HTR-8/SVneo (cell line): ENCODE measurements around the gene CMIP.

Experiments
- DNase-seq: peaks from one replicate; pipeline ENCODE4 v3.0.0; 2011; ENCODE audit warnings: low spot score, mixed read lengths; ENCODE audit not compliant: insufficient read length
- FAIRE-seq: peaks from 2 replicates; lab custom pipeline; 2011; peaks lifted over from hg19 to GRCh38; lab: Jason Lieb, UNC

CMIP gene

GRCh38 chr16:81627024-81627423 is 182.4 kb downstream of the CMIP start:
- FAIRE-seq, result peak; percentile 96
- DNase-seq, result no peak

- no peak for DNase-seq
- no peak for FAIRE-seq
Observed at GRCh38 chr16:81627729-81628244, 183.2 kb downstream of the CMIP start.

- FAIRE-seq, result no peak
- no peak for DNase-seq
Observed at GRCh38 chr16:81629034-81629802, 184.6 kb downstream of the CMIP start.

- FAIRE-seq (no peak), DNase-seq (no peak)
Observed at GRCh38 chr16:81629896-81630634, 185.5 kb downstream of the CMIP start.

- FAIRE-seq, result no peak
- DNase-seq, result no peak
Observed at GRCh38 chr16:81630635-81631031, 186.0 kb downstream of the CMIP start.

GRCh38 chr16:81632392-81633146 is 188.0 kb downstream of the CMIP start:
- FAIRE-seq, result no peak
- peak; percentile 74 for DNase-seq

GRCh38 chr16:81633147-81633619 is 188.6 kb downstream of the CMIP start:
- DNase-seq, result no peak
- FAIRE-seq, result no peak

GRCh38 chr16:81633680-81634379 is 189.2 kb downstream of the CMIP start:
- DNase-seq, result no peak
- FAIRE-seq, result no peak

- FAIRE-seq (no peak), DNase-seq (no peak)
Observed at GRCh38 chr16:81634380-81635062, 189.9 kb downstream of the CMIP start.

- FAIRE-seq (no peak), DNase-seq (no peak)
Observed at GRCh38 chr16:81635063-81635937, 190.7 kb downstream of the CMIP start.

GRCh38 chr16:81636298-81636993 is 191.8 kb downstream of the CMIP start:
- DNase-seq, result no peak

GRCh38 chr16:81637336-81638235 is 193.0 kb downstream of the CMIP start:
- FAIRE-seq, result no peak

More at GRCh38 chr16:81636298-81636993, 191.8 kb downstream of the CMIP start:
- no peak for FAIRE-seq

GRCh38 chr16:81638286-81638945 is 193.8 kb downstream of the CMIP start:
- no peak for DNase-seq
- FAIRE-seq, result no peak

More at GRCh38 chr16:81637336-81638235, 193.0 kb downstream of the CMIP start:
- no peak for DNase-seq

- FAIRE-seq, result no peak
- no peak for DNase-seq
Observed at GRCh38 chr16:81639348-81639747, 194.7 kb downstream of the CMIP start.

- no peak for FAIRE-seq
Observed at GRCh38 chr16:81639931-81640680, 195.5 kb downstream of the CMIP start.

GRCh38 chr16:81640681-81641070 is 196.1 kb downstream of the CMIP start:
- no peak for FAIRE-seq
- DNase-seq, result no peak

More at GRCh38 chr16:81639931-81640680, 195.5 kb downstream of the CMIP start:
- no peak for DNase-seq
